ENCODE results near the gene KCNQ1.

KCNQ1 gene

GRCh38 chr11:2589538-2589934 is 144.7 kb downstream of the KCNQ1 start:
- no peak for ATAC-seq
- no peak overlapping the region for H3K4me3 Mint-ChIP-seq
- H3K4me1 Mint-ChIP-seq: no peaks in the 10 kb centered on the region
- no peak overlapping the region for H3K27ac Mint-ChIP-seq
- H3K9me3 Mint-ChIP-seq: no peaks in the 10 kb centered on the region
- no peaks in the 10 kb centered on the region for H3K27me3 Mint-ChIP-seq
- peaks cover 54% of the 10 kb centered on the region for H3K36me3 Mint-ChIP-seq

GRCh38 chr11:2590131-2590964 is 145.5 kb downstream of the KCNQ1 start:
- H3K36me3 Mint-ChIP-seq: peaks cover 59% of the 10 kb centered on the region
- no peak overlapping the region for H3K27ac Mint-ChIP-seq
- no peak for ATAC-seq
- H3K4me1 Mint-ChIP-seq: no peaks in the 10 kb centered on the region
- no peaks in the 10 kb centered on the region for H3K9me3 Mint-ChIP-seq
- H3K4me3 Mint-ChIP-seq: no peak overlapping the region
- H3K27me3 Mint-ChIP-seq: no peaks in the 10 kb centered on the region

- Mint-ChIP-seq H3K36me3 (peaks cover 67% of the 10 kb centered on the region), H3K4me3 (no peak overlapping the region), H3K9me3 (peaks cover 3% of the 10 kb centered on the region), H3K27me3 (no peaks in the 10 kb centered on the region), H3K27ac (no peak overlapping the region), H3K4me1 (no peaks in the 10 kb centered on the region)
- ATAC-seq: no peak
Measured at GRCh38 chr11:2590965-2591754, 146.4 kb downstream of the KCNQ1 start.

GRCh38 chr11:2591805-2592204 is 147.0 kb downstream of the KCNQ1 start:
- H3K4me1 Mint-ChIP-seq: no peaks in the 10 kb centered on the region
- peaks cover 3% of the 10 kb centered on the region for H3K9me3 Mint-ChIP-seq
- no peaks in the 10 kb centered on the region for H3K27me3 Mint-ChIP-seq
- no peak overlapping the region for H3K4me3 Mint-ChIP-seq
- H3K27ac Mint-ChIP-seq: no peak overlapping the region
- H3K36me3 Mint-ChIP-seq: peaks cover 74% of the 10 kb centered on the region
- no peak for ATAC-seq

- H3K9me3 Mint-ChIP-seq: peaks cover 3% of the 10 kb centered on the region
- H3K27ac Mint-ChIP-seq: no peak overlapping the region
- H3K4me1 Mint-ChIP-seq: no peaks in the 10 kb centered on the region
- peaks cover 84% of the 10 kb centered on the region for H3K36me3 Mint-ChIP-seq
- H3K4me3 Mint-ChIP-seq: no peak overlapping the region
- no peak for ATAC-seq
- H3K27me3 Mint-ChIP-seq: no peaks in the 10 kb centered on the region
Measured at GRCh38 chr11:2592559-2593392, 148.0 kb downstream of the KCNQ1 start.

GRCh38 chr11:2593393-2593950 is 148.7 kb downstream of the KCNQ1 start:
- H3K9me3 Mint-ChIP-seq: peaks cover 3% of the 10 kb centered on the region
- no peak overlapping the region for H3K27ac Mint-ChIP-seq
- H3K4me3 Mint-ChIP-seq: no peak overlapping the region
- peaks cover 86% of the 10 kb centered on the region for H3K36me3 Mint-ChIP-seq
- no peaks in the 10 kb centered on the region for H3K27me3 Mint-ChIP-seq
- no peak for ATAC-seq
- no peaks in the 10 kb centered on the region for H3K4me1 Mint-ChIP-seq

GRCh38 chr11:2594267-2594666 is 149.5 kb downstream of the KCNQ1 start:
- H3K4me3 Mint-ChIP-seq: no peak overlapping the region
- no peaks in the 10 kb centered on the region for H3K27me3 Mint-ChIP-seq
- H3K36me3 Mint-ChIP-seq: peaks cover 92% of the 10 kb centered on the region
- peaks cover 3% of the 10 kb centered on the region for H3K9me3 Mint-ChIP-seq
- no peaks in the 10 kb centered on the region for H3K4me1 Mint-ChIP-seq
- no peak for ATAC-seq
- H3K27ac Mint-ChIP-seq: no peak overlapping the region

- no peaks in the 10 kb centered on the region for H3K4me1 Mint-ChIP-seq
Measured at GRCh38 chr11:2595204-2595603, 150.4 kb downstream of the KCNQ1 start.

GRCh38 chr11:2599561-2600189 is 154.9 kb downstream of the KCNQ1 start:
- Mint-ChIP-seq H3K36me3 (peaks cover 68% of the 10 kb centered on the region), H3K4me3 (no peak overlapping the region), H3K9me3 (peaks cover 5% of the 10 kb centered on the region), H3K27ac (no peak overlapping the region), H3K27me3 (no peaks in the 10 kb centered on the region), H3K4me1 (no peaks in the 10 kb centered on the region)
- no peak for ATAC-seq

More at GRCh38 chr11:2595204-2595603, 150.4 kb downstream of the KCNQ1 start:
- peaks cover 3% of the 10 kb centered on the region for H3K9me3 Mint-ChIP-seq
- H3K4me3 Mint-ChIP-seq: no peak overlapping the region
- H3K27ac Mint-ChIP-seq: no peak overlapping the region
- no peak for ATAC-seq
- peaks cover 87% of the 10 kb centered on the region for H3K36me3 Mint-ChIP-seq
- H3K27me3 Mint-ChIP-seq: no peaks in the 10 kb centered on the region

GRCh38 chr11:2609345-2609744 is 164.5 kb downstream of the KCNQ1 start:
- Mint-ChIP-seq H3K36me3 (peaks cover 83% of the 10 kb centered on the region), H3K9me3 (peaks cover 30% of the 10 kb centered on the region), H3K4me1 (no peaks in the 10 kb centered on the region), H3K27me3 (no peaks in the 10 kb centered on the region), H3K27ac (no peak overlapping the region), H3K4me3 (no peak overlapping the region)
- ATAC-seq: no peak

- H3K36me3 Mint-ChIP-seq: peaks cover 78% of the 10 kb centered on the region
- no peak overlapping the region for H3K27ac Mint-ChIP-seq
- ATAC-seq: no peak
- H3K4me1 Mint-ChIP-seq: peaks cover 8% of the 10 kb centered on the region
- no peaks in the 10 kb centered on the region for H3K27me3 Mint-ChIP-seq
- H3K4me3 Mint-ChIP-seq: no peak overlapping the region
- H3K9me3 Mint-ChIP-seq: peaks cover 29% of the 10 kb centered on the region
Measured at GRCh38 chr11:2612884-2613571, 168.2 kb downstream of the KCNQ1 start.

GRCh38 chr11:2621894-2622293 is 177.1 kb downstream of the KCNQ1 start:
- H3K36me3 Mint-ChIP-seq: peaks cover 80% of the 10 kb centered on the region
- ATAC-seq: no peak
- H3K9me3 Mint-ChIP-seq: no peaks in the 10 kb centered on the region
- peak overlapping the region; percentile 53 for H3K27ac Mint-ChIP-seq
- no peak overlapping the region for H3K4me3 Mint-ChIP-seq
- no peaks in the 10 kb centered on the region for H3K27me3 Mint-ChIP-seq
- H3K4me1 Mint-ChIP-seq: peaks cover 14% of the 10 kb centered on the region

- Mint-ChIP-seq H3K4me1 (peaks cover 14% of the 10 kb centered on the region), H3K4me3 (no peak overlapping the region), H3K36me3 (peaks cover 92% of the 10 kb centered on the region), H3K27me3 (no peaks in the 10 kb centered on the region), H3K27ac (no peak overlapping the region), H3K9me3 (peaks cover 11% of the 10 kb centered on the region)
- no peak for ATAC-seq
Measured at GRCh38 chr11:2625183-2625582, 180.4 kb downstream of the KCNQ1 start.

- Mint-ChIP-seq H3K27me3 (no peaks in the 10 kb centered on the region), H3K36me3 (peaks cover 90% of the 10 kb centered on the region), H3K4me3 (no peak overlapping the region), H3K27ac (no peak overlapping the region), H3K4me1 (no peaks in the 10 kb centered on the region), H3K9me3 (peaks cover 27% of the 10 kb centered on the region)
- ATAC-seq: no peak
Measured at GRCh38 chr11:2630679-2631078, 185.9 kb downstream of the KCNQ1 start.

Measured in stimulated activated memory B cell treated with anti-CD40 and anti-IgM and Interleukin-4, amounts not matched to agents 10 μg/mL and 1 μg/mL and 100 μg/mL, for 72 hours (primary cell).